Suppressor macrophage treated with lipopolysaccharide for 1 hour (primary cell): ENCODE data around the gene TSPAN10.
"Not testable (repeated sequence)": the region's sequence is repeated elsewhere in the genome, so short reads cannot be mapped to it uniquely, and the experiment has no call there.

Source experiments
- DNase-seq, 3 donors: peaks; one replicate each; pipeline ENCODE4 v3.0.0-alpha.2; 2020 to 2022

TSPAN10 gene

DNA sequence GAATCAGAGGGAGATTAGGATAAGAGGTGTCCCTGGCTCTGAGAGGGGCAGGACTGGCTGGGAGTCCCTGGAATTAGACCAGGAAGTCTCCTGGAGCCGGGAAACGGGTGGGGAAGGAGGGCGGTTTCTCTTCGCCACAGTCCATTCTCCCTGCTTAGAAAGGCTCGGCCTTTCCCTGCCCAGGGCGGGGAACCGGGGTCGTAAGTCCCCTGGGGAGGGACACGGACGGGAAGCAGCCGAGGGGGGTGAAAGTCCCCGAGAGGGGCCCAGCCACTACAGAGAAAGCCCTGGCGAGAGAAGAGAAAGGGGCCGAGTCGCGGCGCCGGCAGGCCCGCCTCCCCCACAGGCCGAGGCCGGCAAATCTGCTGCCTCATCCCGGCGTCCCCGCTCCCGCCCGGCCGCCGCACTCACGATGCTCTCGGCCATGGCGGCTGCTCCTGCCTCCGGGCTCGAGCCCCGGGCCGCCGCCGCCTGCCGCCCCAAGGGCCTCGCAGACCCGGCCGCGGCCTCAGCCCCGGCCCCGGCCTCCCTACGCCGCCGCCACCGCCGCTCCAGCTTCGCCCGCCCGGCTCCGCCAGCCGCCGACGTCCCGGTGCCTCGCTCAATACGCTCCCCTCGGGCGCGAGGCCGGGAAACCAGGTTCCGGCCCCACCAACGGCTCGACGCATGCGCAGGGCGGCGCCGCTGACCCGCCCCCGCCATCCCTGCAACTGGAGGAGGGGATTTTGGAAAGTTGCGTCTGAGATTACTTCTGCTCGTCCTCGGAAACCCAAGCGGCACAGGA, at the start of gene TSPAN10, which contains the start of gene NPLOC4:
Gene TSPAN10 (plus strand): TSS at position 692 of the 784 bp plus-strand sequence. CDS start 5,217 bp downstream, outside the sequence.
Gene NPLOC4 (minus strand): TSS at position 608 of the 784 bp plus-strand sequence. CDS start 182 bp downstream, at position 426.
- DNase-seq: peak; percentile 96 to 98 (median 98)

DNA sequence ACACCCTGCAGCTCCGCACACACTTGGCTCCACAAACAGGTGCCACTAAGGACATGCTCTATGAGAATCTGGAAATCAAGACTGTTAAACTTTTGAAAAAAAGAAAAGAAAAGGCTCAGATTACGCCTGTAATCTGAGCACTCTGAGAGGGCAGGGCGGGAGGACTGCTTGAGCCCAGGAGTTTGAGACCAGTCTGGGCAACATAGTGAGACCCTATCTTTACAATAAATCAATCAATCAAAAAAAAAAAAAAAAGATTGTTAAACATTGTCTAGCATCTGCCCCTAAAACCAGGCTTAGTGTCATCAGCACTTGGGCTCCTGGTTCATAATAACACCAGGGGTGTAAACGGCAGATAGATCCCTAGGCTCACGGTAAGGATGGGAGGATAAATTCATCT, 47.4 kb upstream of the TSPAN10 start:
- no peak for DNase-seq

DNA sequence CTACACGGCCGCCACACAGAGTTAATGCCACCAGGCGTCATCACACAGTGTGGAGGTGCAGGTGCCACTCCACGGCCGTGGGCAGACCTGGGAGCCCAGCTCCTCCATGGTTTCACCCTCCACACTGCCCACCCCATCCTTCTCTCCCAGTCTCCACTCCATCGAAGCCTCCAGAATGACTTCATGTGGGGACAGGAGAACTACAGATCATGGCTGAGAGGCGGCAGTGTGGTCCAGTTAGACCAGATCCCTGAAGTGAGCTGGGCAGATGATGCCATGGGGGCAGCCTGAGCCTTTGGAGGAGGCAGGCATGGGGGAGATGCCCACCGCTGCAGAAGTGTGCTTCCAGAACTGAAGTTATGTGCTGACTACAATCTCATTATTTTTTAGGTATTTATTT, 46.9 kb upstream of the TSPAN10 start:
- no peak for DNase-seq

DNA sequence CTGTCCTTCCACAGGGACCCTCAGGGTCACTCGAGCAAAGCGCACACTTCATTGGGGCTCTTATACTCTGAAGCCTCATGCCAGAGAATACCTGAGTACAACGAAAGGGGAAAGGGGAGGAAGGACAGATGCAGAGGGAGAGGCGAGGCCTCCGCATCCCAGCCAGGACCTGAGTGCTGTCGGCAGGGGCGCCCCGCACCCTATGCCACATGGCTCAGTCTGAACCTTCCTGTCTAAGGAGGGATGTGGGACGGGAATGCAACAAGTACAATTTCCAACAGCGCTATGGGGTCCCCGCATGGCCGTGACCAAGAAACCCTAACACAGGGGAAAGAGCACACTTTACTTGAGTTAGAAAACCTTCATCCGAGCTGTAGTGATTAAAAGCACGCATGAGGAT, 45.0 kb upstream of the TSPAN10 start:
- DNase-seq: no peak

DNA sequence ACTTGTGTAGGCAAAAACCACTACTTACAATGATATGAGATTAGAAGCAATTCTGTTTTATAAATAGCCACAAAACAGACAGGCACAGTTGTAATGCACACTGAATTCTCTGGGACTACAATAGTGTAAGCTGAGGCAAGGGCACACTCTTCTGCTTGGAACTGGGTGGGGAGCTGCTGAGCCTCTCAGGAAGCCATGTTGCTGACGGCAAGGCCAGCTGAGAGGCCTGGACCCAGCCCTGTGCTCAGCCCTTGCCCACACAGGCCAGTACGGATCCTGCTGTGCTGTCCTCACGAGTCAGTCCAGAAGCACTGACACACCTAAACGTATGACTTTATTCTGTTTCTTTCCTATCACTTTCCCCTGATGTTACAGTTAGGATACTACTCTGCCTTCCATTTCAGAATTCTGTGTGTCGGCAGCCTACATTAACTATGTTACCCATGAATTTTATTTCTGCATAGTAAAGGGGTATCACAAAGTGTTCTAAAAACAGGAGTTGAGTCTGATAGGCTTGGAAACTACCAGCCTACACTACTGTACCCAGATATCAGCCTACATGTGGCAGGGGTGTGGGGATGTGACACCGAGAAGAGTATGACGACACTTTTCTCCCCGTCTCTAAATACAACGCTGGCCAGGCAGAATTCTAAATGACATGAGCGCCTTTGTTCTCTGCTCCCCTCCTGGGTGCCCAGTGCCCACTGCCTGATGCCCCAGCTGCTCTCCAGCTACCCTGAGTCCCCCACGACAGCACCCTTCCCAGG, 43.7 kb upstream of the TSPAN10 start:
- DNase-seq: no peak

DNA sequence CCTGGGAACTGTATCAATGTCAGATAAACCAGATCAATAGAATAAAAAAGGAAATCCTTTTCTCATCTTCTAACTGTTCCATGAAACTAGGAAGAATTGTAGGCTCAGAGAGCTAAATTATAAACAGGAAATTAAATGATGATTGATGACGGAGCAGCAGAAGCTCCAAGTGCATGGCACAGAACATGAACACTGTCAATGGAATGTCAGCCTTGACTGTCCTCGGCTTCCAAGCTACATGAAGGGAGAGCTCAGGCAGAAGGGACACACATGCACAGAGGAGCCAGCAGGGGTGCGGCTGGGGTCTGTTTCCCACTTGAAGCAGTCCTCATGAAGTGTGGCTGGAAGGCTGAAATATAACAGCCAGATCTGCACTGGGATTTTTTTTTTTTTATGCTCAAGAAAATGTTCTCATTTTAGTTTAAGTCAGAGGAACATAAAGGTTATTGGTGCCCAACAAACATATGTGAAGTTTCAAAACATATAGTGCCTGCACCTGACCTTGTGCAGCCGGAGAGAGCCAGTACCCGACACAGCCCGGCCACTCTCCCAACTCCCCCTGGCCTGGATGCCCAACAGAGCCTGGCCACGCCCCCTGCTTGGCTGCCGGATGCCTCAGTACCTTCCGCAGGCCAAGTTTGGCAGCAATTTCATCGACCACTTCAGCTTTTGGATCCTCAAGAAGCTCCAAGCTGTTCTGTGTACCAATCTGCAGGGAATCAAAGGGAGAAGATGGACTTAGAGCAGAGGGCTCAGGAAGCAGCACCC, 37.1 kb upstream of the TSPAN10 start:
- no peak for DNase-seq

DNA sequence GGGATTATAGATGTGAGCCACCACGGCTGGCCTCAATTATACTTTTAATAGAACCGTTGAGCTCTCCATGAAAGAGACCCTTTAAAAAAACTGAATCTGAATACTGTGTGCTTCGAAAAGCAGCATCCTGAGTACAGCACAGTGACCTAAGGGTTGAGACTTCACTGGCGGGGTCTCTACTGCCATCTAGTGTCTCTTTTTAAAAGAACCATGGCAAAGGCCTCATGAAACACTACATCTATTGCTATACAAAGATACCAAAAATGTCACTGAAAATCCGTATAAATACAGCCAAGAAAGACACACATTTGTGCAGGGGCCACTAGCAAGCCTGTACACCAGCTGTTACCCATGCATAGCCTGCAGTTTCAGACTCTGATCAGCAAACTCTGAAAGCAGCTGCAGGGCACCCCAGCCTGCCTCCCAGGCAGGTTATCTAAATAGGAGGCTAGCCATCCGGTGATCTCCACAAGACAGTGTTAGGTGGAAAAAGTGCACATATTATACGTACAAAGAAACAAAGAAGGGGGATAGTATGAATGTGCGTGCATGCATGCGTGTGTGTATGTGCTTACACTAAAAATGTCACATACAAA, 35.4 kb upstream of the TSPAN10 start:
- peak; percentile 68 to 78 (median 74) for DNase-seq

DNA sequence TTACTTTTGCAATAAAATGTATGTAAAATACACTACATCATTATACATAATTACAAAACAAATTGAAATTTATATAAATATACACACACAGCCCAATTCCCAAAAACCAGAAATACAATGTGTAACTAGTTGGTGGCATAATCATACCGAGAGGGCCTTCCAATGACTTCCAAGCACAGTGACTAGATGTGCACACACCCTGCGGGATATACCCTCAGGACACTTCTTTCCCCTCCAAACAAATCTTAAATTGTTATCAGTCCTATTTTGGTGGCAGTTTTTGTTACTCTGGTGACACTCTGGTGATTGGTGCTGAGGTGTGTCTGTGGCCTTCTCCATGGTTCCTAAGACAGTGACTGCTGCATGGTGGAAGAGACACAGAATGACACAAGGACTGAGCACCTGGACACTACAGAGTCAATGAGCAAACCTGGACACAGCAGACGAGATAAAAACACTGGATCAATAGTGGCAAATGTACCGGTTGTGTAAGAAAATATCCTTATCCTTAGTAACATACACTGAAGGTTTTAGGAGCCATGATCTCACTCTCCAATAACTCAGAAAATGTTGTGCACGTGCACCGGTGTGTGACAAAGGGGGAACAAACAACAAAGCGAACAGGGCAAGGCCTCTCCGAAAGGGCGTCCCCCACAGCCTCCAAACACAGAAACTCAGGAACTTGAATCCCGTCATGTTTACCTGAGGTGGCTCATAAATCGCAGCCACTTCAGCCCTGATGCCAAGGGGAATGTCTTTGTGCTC, 33.0 kb upstream of the TSPAN10 start:
- no peak for DNase-seq

DNA sequence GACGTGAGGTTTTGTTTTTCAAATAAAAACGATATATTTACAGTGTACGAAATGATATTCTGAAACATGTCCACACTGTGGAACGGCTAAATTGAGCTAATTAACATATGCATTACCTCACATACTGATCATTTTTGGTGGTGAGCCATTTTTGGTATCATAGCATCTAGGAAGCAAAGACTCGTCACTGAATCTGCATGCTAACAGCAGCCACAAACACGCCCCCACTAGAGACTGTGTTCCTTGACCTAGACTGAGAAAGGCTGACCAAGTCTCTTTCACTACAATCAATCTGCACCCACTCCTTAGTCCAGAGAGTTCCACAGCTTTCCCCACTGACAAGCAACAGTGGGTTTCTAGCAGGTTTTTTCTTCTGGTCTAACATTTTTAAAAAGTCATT, 29.6 kb upstream of the TSPAN10 start:
- no peak for DNase-seq

DNA sequence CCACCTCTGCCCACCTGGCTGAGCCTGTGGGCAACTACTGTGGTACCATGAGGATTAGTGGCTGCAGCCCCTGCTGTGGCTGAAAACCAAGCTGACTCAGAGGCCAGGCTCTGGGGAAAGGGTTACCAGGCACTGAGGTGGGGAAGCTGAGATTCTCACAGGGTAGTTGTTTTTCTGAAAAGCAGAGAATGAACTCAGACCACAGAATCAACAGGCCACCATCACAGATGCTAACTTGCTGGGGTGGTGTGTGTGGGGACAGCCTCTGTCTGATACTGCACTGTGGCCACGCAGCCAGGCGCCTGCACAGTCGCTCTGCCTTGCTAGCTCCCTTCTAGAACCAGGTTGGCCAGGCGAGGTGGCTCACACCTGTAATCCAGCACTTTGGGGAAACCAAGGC, 28.9 kb upstream of the TSPAN10 start:
- no peak for DNase-seq

DNA sequence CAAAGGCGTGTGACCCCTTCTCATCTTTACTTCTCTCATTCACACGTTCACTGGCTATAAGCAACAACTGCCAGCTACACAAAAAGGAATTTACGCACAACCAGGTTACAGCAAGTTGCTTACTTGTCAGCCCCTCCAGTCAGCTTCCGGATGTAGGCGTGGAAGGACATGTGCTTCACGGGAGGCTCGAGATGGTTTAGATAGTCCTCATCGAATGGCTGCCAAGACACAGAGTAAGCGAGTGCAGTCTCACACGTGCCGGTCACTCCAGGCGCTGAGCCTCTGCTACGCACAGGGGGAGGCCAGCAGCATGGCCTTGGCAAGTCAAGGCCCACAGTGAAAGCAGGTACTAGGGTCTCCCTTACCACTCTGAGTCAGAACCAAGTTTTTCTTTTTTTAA, 28.4 kb upstream of the TSPAN10 start:
- DNase-seq: no peak

DNA sequence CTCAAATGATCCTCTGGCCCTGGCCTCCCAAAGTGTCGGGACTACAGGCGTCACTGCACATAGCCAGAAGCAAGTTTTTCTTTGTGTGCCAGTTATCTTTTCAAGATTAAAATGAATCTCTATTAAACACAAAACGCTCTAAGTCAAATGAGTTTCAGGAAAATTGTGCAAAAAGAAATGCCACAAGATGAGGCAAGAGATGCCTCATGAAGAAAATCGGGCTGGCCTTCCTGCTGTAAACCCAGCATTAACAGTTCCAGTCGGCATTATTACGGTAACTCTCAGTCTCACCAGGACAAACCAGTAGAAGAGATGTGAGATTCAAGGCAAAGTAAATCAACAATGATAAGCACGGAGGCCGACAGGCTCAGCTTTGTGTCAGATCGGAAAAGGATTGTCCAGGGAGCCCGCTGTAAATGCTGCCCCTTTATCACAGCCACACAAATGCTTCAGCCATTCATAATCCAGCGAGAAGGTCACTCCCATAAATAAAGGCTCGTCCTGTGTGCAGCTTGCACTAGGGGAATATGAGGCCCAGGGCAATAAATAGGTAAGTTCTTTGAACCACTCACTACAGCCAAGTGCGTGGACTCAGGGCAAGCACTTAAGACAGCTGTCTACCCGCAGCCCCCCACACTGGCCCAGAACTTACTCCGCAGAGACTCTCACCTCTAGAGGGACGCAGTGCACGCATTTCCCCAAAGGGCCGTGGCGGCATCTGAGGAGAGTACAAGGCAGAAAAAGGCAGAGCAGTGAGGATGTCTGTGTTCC, 27.3 kb upstream of the TSPAN10 start:
- DNase-seq: no peak

DNA sequence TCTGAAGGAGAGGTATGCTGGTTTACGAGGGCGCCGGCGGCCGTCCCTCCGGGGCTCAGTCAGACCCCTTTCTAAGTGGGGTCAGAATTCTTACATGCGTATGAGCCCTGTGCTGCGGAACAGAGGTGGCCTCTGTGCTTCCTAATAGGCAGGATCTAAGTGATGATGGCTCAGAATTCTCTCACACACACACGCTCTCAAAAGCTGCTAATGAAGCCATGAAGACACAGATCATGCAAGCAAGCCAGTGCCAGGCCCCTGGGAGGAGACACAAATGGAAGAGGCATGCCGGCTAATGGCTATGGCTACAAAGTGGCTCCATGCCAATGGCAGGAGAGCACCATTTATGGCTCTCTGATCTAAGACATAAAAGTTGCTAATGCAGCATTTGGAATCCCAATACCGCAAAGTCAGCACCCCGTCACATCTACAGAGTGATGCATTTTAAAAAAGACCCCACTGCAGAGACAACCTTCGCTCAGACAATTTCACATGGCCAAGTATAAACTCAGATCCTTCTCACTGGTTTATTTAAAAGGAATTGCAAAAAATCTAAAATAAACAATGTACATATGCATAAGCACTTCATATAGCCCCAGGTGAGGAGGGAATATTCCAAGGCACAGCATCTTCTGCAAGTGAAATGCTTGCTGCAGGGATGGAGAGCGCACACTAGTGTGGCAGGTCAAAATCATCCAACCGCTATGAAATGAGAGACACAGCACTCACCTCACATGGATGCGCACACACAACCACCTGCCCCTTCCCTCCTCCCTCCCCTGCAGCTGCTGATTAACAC, 24.6 kb upstream of the TSPAN10 start:
- no peak for DNase-seq

DNA sequence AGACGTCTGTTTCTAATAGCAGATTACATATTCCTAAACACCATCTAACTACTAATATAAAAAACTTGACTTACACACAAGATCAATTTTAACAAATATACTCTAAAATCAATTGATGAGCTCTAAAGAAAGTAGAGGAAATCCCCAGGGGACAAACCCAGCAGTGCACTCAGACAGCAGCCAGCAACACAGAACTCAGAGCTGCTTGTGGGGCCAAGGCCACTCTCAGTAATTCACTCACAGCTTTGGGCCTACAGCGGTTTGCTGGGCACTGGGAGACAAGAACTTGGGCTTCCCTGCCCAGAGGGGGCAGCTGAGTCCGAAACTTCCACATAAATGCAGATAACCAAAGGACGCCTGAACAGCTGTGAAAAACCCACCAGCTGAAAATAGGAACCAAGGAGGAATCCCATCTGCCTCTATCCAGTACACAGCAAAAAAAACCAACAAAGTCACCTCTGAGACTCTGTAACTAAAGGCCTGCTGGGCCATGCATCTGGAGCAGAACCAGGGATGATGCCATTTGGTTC, 21.5 kb upstream of the TSPAN10 start:
- no peak for DNase-seq

DNA sequence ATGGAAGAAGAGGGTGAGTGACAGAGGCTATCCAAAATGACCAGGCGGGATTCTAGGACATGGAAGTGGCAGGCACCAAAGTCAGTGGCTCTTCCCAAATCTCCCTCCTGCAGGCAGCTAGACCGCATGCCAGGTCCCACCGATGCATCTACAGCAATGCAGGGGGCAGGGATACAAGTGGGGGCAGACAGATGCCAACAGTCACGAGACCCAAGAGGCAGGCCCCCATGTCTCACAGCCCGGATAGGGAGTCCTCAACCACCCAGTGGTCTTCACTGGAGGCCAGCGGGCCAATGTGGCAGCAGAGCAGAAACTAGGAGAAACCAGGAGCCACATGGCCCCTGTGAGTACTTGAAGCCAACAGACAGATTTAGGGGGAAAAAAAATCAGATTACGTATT, 20.1 kb upstream of the TSPAN10 start:
- DNase-seq: no peak

DNA sequence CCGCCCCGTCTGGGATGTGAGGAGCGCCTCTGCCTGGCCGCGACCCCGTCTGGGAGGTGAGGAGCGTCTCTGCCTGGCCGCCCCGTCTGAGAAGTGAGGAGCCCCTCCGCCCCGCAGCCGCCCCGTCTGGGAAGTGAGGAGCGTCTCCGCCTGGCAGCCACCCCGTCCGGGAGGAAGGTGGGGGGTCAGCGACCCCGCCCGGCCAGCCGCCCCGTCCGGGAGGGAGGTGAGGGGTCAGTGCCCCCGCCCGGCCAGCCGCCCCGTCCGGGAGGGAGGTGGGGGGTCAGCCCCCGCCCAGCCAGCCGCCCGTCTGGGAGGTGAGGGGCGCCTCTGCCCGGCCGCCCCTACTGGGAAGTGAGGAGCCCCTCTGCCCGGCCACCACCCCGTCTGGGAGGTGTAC, 18.7 kb upstream of the TSPAN10 start:
- not testable (repeated sequence) for DNase-seq

DNA sequence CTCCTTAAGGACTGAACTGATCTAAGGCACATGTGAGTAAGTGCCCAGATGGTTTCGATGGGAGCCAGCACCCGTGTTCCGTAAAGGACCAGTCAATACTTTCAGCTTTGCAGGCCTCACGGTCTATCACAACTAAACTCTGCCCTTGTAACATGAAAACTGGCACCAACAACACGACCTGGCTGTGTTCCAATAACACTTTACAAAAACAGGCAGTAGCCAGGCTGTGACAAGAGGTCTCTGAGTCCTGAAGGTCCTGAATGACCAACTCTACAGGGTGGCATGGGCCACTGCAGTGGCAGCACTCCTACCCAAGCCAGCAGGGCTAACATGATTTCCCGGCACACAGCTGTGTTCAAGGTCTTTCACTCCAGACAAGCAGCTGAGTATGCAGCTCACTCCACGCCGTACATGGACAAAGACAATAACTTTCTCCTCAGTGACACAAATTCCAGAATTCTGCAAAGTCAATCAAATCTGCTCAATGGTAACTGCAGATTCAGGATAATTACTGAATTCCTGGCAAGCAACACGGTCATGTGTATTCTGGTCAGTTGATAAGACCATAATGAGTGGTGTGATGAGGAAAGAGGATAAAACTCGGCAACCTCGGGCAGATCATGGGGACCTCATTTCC, 15.4 kb upstream of the TSPAN10 start:
- DNase-seq: no peak

DNA sequence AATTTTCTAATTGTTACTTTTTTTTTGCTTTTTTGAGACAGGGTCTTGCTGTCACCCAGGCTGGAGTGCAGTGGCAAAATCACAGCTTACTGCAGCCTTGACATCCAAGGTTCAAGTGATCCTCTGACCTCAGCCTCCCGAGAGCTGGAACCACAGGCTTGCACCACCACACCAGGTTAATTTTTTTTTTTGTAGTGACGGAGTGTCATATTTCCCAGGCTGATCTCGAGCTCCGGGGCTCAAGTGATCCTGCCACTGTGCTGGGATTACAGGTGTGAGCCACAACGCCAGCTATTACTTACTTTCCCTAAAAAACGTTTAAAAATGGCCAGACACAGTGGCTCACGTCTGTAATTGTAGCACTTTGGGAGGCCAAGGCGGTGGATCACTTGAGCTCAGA, 6.7 kb upstream of the TSPAN10 start:
- DNase-seq: no peak

DNA sequence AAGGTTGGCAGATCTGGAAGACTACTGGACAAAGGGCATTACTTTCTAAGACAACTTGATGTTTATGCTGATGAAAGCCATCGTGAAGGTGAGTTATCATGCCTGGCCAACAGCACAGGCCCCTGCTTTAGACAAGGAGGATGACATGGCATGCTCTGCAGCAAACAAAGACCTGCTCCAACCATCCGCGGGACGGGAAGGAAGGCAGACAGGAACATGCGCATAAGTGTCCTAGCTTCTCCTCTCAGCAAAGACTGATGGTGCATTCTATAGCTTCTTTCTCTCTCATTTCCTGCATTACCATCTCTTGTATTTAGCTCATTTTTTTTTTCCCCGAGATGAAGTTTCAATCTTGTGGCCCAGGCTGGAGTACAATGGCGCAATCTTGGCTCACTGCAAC, 5.5 kb upstream of the TSPAN10 start:
- DNase-seq: no peak

DNA sequence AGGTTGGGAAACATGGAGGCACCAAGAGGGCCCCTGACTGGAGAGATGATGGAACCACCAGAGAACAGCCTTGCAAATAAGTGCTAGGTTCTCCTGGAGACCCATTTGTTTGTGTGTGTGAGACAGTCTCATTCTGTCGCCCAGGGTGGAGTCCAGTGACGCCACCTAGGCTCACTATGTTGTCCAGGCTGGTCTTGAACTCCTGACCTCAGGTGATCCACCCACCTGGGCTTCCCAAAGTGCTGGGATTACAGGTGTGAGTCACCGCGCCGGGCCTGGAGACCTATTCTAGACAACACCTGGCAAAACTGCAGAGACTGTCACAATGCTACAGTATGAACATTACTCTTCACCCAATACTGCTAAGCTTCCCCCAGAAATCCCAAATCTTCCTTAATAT, 1.6 kb upstream of the TSPAN10 start:
- DNase-seq: no peak
